OCI-LY3 (cell line): ENCODE measurements around the gene MAP3K6.

Experiments used
- H2AFZ ChIP-seq: fragments of 200-600, 300-600 bp; shearing (Covaris generic); 2 replicates; pipeline ENCODE4 v1.6.0; 2014; ENCODE audit warnings: antibody characterized with exemption, low read depth, low read length
- H3K27ac ChIP-seq: fragments of 200-600, 300-600 bp; sonication (generic); 2 replicates; pipeline ENCODE4 v1.5.1; 2014; ENCODE audit warnings: mild to moderate bottlenecking, low read length, moderate library complexity, mixed read lengths
- H3K27me3 ChIP-seq: fragments of 200-600, 300-600 bp; sonication (generic); 2 replicates; pipeline ENCODE4 v1.6.1; 2014; ENCODE audit warnings: low read depth, low read length, mixed read lengths
- H3K36me3 ChIP-seq: fragments of 200-600, 300-600 bp; sonication (generic); replicated peaks from 2 replicates; pipeline ENCODE3; 2014; ENCODE audit warnings: low read depth, low read length, mixed read lengths
- H3K4me1 ChIP-seq: fragments of 300-600, 200-600 bp; sonication (generic); 2 replicates; pipeline ENCODE4 v1.6.1; 2014; ENCODE audit warnings: low read length, mixed read lengths
- H3K4me2 ChIP-seq: fragments of 200-600, 300-600 bp; sonication (generic); 2 replicates; pipeline ENCODE4 v1.6.1; 2014; ENCODE audit warnings: low read length, mixed read lengths
- H3K4me3 ChIP-seq: fragments of 300-600, 200-600 bp; sonication (generic); 2 replicates; pipeline ENCODE4 v1.5.1; 2014; ENCODE audit warnings: antibody characterized with exemption, mild to moderate bottlenecking, low read length, moderate library complexity
- H3K79me2 ChIP-seq: fragments of 300-600, 200-600 bp; shearing (Covaris generic); 2 replicates; pipeline ENCODE4 v1.6.1; 2014; ENCODE audit warnings: mild to moderate bottlenecking, low read length, mixed read lengths
- H3K9ac ChIP-seq: fragments of 300-600, 200-600 bp; shearing (Covaris generic); 2 replicates; pipeline ENCODE4 v1.6.0; 2014; ENCODE audit warnings: mild to moderate bottlenecking, low read length, moderate library complexity
- H3K9me3 ChIP-seq: fragments of 200-600, 300-600 bp; shearing (Covaris generic); 2 replicates; pipeline ENCODE4 v1.6.1; 2014; ENCODE audit warnings: low read length, mixed read lengths; ENCODE audit not compliant: insufficient read depth
- H4K20me1 ChIP-seq: fragments of 200-600, 300-600 bp; sonication (generic); 2 replicates; pipeline ENCODE4 v1.6.1; 2016; ENCODE audit warnings: low read length, mixed read lengths; ENCODE audit not compliant: insufficient read depth
- EZH2phosphoT487 ChIP-seq: fragments of 200-600 bp; shearing (Covaris generic); IDR thresholded peaks from 2 replicates; pipeline ENCODE4 v1.6.1; 2018; ENCODE audit warnings: antibody characterized with exemption, mixed run types, low read depth
- TF ChIP-seq, protein P1 (sequence below): fragments of 200-600, 300-600 bp; sonication (generic); IDR thresholded peaks from 2 replicates; pipeline ENCODE4 v1.5.1; 2014; ENCODE audit warnings: antibody characterized with exemption, low read length, low read depth

MAP3K6 gene

DNA sequence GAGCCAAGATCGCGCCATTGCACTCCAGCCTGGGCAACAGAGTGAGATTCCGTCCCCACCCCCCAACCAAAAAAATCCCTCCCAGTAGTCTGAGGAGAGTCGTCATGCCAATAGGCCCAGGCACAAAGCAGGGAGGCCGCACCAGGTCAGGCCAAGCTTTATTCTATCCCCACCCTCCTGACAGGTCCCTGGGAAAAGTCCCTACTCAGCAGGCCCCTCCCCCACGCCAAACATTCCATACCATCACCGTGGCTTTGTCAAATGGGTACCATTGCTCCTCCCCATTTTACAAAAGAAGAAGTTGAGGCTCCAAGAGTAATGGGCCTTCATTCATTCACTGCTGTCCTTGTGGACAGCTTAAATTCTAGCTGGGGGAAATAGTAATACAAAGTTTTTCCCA is 31.0 kb upstream of the MAP3K6 start:
- Histone ChIP-seq H2AFZ (no peak overlapping the region), H3K9ac (no peak overlapping the region), H4K20me1 (no peaks in the 10 kb centered on the region), H3K79me2 (no peaks in the 10 kb centered on the region), H3K27me3 (no peaks in the 10 kb centered on the region), H3K36me3 (no peaks in the 10 kb centered on the region), H3K27ac (no peak overlapping the region), H3K4me1 (peaks cover 5% of the 10 kb centered on the region; the same call in 1 of the 2 replicates), H3K4me2 (no peak overlapping the region), H3K9me3 (no peaks in the 10 kb centered on the region), H3K4me3 (no peak overlapping the region)
- TF ChIP-seq, protein P1, sequence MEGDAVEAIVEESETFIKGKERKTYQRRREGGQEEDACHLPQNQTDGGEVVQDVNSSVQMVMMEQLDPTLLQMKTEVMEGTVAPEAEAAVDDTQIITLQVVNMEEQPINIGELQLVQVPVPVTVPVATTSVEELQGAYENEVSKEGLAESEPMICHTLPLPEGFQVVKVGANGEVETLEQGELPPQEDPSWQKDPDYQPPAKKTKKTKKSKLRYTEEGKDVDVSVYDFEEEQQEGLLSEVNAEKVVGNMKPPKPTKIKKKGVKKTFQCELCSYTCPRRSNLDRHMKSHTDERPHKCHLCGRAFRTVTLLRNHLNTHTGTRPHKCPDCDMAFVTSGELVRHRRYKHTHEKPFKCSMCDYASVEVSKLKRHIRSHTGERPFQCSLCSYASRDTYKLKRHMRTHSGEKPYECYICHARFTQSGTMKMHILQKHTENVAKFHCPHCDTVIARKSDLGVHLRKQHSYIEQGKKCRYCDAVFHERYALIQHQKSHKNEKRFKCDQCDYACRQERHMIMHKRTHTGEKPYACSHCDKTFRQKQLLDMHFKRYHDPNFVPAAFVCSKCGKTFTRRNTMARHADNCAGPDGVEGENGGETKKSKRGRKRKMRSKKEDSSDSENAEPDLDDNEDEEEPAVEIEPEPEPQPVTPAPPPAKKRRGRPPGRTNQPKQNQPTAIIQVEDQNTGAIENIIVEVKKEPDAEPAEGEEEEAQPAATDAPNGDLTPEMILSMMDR, result no peak

- H3K36me3 ChIP-seq, result no peaks in the 10 kb centered on the region
- no peak overlapping the region for H2AFZ ChIP-seq
- H3K27ac ChIP-seq, result no peak overlapping the region
- no peaks in the 10 kb centered on the region for H3K9me3 ChIP-seq
- no peak for TF ChIP-seq EZH2phosphoT487
- TF ChIP-seq, protein P1, result no peak
- H3K9ac ChIP-seq, result no peak overlapping the region
- peaks cover 5% of the 10 kb centered on the region; the same call in 1 of the 2 replicates for H3K4me1 ChIP-seq
- H4K20me1 ChIP-seq, result no peaks in the 10 kb centered on the region
- H3K27me3 ChIP-seq, result no peaks in the 10 kb centered on the region
- no peak overlapping the region for H3K4me2 ChIP-seq
- H3K79me2 ChIP-seq, result no peaks in the 10 kb centered on the region
- H3K4me3 ChIP-seq, result no peak overlapping the region
These were observed 30.3 kb upstream of the MAP3K6 start for GRCh38 chr1:27397110-27397509.

DNA sequence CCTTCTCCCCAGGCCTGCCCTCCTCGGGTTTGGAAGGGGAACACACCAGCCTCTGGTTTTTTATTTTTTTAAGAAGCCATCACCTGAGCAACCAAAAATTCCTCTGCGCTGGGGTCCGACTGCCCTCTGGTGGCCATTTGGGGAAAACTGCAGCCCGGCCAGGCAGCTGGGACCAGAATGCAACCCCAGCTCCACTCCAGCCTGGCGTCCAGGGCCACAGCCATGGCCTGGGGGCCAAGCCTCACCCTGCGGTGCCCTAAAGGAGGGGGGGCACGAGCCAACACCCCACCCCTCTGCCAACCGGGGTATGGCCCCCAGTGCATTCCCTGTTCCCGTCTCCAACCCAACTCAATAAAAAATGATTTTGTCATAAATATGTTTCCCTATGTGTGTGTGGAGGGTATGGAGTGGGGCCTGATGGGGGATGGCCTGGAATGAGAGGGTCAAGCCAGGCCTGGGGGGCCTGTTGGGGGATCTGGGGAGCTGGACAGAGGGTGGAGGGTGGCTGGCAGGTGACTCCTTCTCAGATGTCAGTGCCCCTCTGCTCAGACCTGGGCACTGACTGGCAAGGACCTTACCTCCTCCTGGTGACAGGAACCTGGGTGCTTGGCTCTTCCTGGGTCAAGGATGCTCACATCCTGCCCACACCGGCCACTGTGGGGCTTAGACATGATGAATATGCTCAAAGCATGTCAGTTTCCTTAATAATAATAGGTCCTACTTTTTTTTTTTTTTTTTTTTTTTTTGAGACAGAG is 28.9 kb upstream of the MAP3K6 start:
- no peaks in the 10 kb centered on the region for H3K27me3 ChIP-seq
- H3K27ac ChIP-seq, result no peak overlapping the region
- H3K36me3 ChIP-seq, result no peaks in the 10 kb centered on the region
- H3K9me3 ChIP-seq, result no peaks in the 10 kb centered on the region
- H3K4me3 ChIP-seq, result 0 out of 2 replicates have a peak overlapping the region, but pooled peaks have one; percentile 13
- peak overlapping the region; percentile 24; the same call in 1 of the 2 replicates for H3K9ac ChIP-seq
- no peak overlapping the region for H2AFZ ChIP-seq
- TF ChIP-seq EZH2phosphoT487, result no peak
- TF ChIP-seq, protein P1, result peak; percentile 78
- H4K20me1 ChIP-seq, result no peaks in the 10 kb centered on the region
- peaks cover 10% of the 10 kb centered on the region; the same call in 1 of the 2 replicates for H3K4me1 ChIP-seq
- H3K79me2 ChIP-seq, result no peaks in the 10 kb centered on the region
- H3K4me2 ChIP-seq, result peak overlapping the region; percentile 52

DNA sequence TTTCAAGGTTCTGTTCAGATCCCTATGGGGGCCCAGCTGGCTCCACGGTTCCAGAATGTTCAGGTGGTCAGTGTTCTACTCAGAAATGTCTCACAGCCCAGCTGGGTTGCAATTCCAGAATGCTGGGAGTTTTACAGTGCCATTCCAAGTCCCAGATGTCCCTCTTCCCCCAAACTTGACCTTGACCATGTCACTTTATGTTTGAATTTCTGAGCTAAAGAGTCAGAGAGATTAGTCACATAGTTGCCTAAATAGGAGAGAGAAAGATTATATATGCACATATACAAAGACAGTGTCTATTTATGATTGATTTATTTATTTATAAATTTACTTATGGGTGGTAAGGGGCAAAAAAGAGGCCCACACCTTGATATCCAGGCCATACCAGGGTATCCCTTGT is 28.2 kb upstream of the MAP3K6 start:
- no peaks in the 10 kb centered on the region for H4K20me1 ChIP-seq
- H3K9me3 ChIP-seq, result no peaks in the 10 kb centered on the region
- H3K27ac ChIP-seq, result no peak overlapping the region
- no peaks in the 10 kb centered on the region for H3K27me3 ChIP-seq
- H3K4me2 ChIP-seq, result no peak overlapping the region
- H3K36me3 ChIP-seq, result no peaks in the 10 kb centered on the region
- no peak overlapping the region for H3K9ac ChIP-seq
- H2AFZ ChIP-seq, result no peak overlapping the region
- peaks cover 10% of the 10 kb centered on the region; the same call in 1 of the 2 replicates for H3K4me1 ChIP-seq
- no peaks in the 10 kb centered on the region for H3K79me2 ChIP-seq
- no peak for TF ChIP-seq EZH2phosphoT487
- TF ChIP-seq, protein P1, result no peak
- H3K4me3 ChIP-seq, result no peak overlapping the region
